ENCODE data around the gene JAZF1.

Gene JAZF1

DNA sequence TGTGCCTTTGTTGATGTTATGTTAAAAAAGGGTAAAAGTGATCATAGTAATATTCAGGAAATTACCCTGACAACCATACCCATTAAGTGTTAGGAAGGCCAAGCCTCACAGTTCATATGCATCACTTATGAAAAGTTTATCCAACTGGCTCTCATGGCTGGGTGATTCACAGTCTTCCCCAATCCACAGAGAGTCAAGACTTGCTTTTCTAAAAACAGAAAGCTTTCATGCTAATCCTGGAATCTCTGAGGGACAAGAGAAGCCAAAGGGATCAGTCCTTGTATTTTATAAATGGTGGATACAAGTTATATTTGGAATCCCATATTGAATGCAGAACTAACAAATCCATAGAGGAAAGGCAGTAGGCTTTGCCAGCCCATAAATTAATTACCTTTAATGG is 218.3 kb downstream of the JAZF1 start:
- TF ChIP-seq, protein P1, sequence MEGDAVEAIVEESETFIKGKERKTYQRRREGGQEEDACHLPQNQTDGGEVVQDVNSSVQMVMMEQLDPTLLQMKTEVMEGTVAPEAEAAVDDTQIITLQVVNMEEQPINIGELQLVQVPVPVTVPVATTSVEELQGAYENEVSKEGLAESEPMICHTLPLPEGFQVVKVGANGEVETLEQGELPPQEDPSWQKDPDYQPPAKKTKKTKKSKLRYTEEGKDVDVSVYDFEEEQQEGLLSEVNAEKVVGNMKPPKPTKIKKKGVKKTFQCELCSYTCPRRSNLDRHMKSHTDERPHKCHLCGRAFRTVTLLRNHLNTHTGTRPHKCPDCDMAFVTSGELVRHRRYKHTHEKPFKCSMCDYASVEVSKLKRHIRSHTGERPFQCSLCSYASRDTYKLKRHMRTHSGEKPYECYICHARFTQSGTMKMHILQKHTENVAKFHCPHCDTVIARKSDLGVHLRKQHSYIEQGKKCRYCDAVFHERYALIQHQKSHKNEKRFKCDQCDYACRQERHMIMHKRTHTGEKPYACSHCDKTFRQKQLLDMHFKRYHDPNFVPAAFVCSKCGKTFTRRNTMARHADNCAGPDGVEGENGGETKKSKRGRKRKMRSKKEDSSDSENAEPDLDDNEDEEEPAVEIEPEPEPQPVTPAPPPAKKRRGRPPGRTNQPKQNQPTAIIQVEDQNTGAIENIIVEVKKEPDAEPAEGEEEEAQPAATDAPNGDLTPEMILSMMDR (conservative IDR thresholded peaks at IDR 0.05): no peak
- no peak overlapping the region for H3K27ac ChIP-seq

DNA sequence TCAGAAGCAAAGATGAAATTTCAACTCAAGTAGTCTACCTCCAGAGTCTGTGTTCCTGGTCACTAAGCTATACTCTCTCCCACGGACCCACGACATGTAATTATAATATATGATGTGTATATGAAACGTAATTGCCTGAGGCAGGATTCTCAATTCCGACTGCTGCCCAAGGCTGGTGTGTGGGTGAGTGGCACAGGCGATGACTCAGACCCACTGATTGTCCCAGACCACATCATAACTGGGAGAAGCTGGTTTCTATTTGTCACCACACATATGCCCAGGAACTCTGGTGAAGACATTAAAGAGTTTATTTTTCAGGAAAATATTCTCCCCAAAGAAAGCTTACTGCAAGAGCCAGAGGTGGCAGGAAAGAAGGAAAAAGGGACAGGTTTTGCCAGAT is 219.3 kb downstream of the JAZF1 start:
- TF ChIP-seq, protein P1 (conservative IDR thresholded peaks at IDR 0.05): no peak
- H3K27ac ChIP-seq: no peak overlapping the region

DNA sequence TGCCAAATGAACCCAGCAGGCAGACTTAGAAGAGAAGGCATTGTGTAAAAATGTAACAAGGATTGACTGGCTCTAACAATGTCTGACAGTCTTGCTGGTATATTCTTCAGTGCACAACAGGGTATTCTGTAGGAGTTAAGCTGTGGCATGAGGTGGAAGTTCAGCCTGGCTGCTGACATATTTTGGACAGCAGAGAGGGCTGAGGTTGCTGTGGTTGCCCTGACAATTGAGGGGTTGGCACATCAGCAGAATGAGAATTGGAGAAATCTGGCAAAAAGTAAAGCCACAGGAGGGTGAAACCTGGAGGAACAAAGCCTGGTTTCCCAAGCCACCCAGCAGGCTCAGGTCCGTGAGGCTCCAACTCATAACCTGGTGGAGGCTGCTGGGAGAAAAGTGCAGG is 220.2 kb downstream of the JAZF1 start:
- TF ChIP-seq, protein P1 (conservative IDR thresholded peaks at IDR 0.05): no peak
- peak overlapping the region; percentile 39; the same call in 1 of the 2 replicates for H3K27ac ChIP-seq

DNA sequence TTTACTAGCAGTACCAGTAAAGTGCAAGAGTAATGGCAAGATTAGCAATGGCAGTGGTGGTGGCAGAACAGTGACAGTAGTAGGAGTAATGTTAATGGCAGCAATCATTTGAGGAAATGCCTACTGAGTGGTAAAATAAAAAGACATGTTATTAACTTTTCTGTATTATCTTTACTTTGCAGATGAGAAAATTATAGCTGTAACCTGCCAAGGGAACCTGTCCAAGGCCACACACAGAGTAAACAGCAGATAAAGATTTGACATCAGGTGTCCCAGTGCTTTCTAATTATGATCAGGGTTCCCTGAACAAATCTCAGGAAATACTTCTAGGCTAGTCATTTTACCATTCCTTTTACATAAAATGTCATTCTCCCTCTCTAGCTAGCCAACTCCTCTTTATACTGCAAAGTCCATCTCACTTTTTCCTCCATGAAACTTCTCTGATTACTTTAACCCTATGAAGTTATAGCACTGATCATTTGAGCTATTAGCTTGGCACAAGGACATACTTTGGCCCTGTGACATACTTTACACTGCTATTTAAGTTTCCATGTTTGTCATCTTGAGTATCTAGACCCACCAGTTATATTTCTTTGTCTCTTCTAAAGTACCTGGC is 221.6 kb downstream of the JAZF1 start:
- H3K27ac ChIP-seq: peak overlapping the region; percentile 39
- TF ChIP-seq, protein P1 (conservative IDR thresholded peaks at IDR 0.05): no peak

DNA sequence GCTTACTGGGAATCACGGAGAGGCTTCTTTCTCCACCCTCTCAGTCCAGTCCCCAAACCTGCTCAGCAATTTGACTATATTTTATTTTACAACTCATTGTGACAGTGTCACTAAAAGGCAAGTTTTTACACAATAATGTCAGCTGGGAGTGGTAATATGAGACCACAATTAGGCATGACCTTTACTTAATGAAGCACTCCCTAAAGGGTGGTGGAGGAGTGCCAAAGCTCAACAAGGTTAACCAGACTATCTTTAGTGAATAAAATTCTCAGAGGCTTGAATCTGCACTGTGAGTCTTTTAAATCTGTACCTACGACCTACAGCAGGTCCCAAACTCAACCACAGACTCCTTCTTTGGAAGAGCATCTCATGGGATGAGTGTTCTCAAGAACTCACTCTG is 225.0 kb downstream of the JAZF1 start:
- TF ChIP-seq, protein P1 (conservative IDR thresholded peaks at IDR 0.05): no peak
- no peak overlapping the region for H3K27ac ChIP-seq

DNA sequence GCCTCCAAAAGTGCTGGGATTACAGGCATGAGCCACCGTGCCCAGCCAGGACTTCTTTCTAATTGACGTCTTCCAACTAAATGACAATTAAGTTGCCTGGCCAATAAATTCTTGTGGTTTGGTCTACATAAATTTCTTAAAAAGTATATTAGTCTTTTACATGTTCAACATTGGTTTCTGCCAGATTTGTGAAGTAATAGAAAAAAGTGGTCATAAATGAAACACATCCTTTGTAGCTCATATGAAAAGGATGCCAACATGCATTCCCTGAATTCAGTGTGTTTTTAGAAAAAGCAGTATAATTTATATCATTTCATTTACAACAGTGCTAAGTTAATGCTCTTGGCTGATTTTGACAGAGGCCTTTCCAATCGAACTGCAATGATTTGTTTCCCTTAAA is 225.6 kb downstream of the JAZF1 start:
- no peak overlapping the region for H3K27ac ChIP-seq
- TF ChIP-seq, protein P1 (conservative IDR thresholded peaks at IDR 0.05): no peak

DNA sequence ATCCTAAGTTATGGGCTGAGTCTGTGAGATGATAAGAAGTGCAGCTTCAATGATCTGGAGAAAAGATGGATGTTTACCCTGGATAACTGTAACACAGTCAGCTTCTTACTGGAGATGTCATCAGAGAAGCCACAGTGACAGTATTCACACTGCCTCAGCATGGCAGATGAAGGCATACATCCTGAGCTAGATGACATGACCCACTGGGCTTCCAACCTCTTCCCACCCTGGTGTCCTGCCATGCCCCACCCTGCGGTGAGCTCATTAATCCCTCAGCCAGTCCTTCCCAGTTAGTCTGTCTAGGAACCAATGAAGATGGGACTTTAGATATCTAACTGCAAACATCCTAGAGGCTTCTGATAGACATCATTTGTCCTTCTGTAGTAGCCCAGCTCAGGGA is 226.8 kb downstream of the JAZF1 start:
- TF ChIP-seq, protein P1 (conservative IDR thresholded peaks at IDR 0.05): no peak
- no peak overlapping the region for H3K27ac ChIP-seq
